NCI-H128 (cell line): ENCODE results near the gene LHX8.
"Not testable (repeated sequence)": the region's sequence is repeated elsewhere in the genome, so short reads cannot be mapped to it uniquely, and the experiment has no call there.

Experiments
- DNase-seq: peaks from one replicate; lab custom pipeline; 2025; ENCODE audit not compliant: unreplicated experiment; lab: John Stamatoyannopoulos, UW

The LHX8 gene

DNA sequence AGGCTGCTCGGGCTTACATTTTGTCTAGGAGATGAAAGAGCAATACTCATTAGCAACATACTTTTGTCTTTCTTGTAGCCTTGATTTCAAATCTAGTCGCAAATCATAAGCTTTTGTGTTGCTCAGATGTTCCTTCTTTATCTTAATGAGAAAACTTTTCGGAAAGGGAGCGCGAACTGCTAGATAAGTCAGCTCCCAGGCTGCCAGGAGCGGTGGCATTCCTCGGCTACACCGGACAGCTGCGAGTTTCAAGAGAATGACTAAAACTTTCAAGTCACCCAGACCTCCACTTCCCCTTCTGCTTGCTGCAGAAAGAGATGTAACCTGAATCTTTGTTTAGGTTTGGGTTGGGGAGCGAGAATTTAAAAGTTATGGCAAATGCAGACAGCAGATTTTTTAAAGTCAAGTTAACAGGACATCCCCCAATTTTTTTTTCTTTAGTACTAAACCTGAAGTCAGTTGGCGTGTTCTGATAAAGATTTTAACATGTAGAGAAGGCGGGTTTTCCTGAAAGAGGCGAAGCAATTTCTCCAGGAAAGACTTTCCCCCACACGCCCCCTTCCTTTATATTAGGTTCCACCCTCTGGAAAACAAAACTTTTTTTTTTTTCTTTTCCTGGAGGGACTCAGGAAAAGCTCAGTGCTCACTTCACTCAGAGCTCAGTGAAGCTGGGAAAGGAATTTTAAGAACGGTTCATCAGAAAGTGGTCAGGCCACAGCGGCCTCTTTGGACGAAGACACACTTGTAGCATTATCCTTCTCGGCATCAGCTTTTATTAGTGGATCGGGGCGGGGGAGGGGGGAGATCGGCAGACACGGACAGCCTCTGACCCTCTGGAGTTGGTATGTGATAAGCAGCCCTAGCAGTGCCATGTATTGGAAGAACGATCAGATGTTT lies at the start of gene LHX8:
TSS of gene LHX8 (plus strand) at position 639 of the 897 bp plus-strand sequence. CDS start 2,227 bp downstream, outside the sequence.
- DNase-seq, result no peak

DNA sequence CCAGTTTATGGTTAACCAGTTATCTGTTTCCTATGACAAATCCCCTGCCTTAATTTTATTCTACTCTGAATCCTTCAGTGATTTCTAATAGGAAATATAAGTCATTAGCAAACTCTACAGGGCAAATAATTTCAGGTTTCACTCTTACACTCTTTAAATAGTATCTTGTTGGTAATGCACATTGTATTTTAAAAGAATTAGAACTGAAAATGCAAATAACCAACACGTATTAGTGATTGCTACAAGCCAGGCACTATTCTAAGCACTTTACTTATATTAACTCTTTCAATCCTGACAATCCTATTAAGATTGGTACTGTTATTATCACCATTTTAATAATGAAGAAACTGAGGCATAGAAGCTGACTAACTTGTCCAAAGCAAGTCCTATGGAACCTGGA lies 48.3 kb upstream of the LHX8 start:
- DNase-seq, result no peak

DNA sequence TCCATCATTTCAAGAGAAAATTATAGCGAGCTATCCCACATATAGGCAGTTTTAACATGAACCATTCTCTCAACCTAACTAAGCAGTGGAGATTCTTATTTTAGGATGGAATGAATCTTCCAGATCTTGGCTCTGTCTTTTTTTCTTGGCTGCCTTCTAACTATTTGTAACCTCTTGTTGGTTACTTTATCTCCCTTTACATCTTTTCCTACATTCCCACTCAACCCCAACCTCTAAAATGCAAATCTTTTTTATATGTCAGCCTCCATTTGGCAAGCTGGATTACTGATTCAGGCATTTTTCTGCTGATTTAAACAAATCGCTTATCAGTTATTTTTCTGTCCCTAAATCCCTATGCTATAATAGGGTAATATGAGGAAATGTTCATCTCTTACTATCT lies 46.9 kb upstream of the LHX8 start:
- DNase-seq, result no peak

- DNase-seq, result no peak
These were observed 42.0 kb upstream of the LHX8 start for GRCh38 chr1:75092141-75092540.

DNA sequence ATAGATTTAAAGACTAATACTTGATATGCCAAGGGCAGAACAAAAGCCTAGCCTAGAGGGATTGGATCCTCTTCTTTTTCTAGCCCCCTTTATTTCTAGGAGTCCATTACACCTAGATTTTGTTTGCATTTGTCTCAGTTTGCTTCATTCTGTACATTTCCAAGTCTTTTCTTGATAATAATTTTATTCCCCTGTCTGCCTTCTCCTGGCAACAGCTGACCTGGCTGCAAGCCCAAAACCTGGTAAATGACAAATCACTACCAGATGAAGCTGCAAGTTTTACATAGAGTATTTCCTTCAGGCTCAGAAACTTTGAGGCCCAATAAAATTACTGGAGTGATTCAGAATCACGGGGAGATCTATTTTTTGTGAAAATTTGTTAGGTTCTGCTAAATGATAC lies 36.5 kb upstream of the LHX8 start:
- DNase-seq, result no peak

DNA sequence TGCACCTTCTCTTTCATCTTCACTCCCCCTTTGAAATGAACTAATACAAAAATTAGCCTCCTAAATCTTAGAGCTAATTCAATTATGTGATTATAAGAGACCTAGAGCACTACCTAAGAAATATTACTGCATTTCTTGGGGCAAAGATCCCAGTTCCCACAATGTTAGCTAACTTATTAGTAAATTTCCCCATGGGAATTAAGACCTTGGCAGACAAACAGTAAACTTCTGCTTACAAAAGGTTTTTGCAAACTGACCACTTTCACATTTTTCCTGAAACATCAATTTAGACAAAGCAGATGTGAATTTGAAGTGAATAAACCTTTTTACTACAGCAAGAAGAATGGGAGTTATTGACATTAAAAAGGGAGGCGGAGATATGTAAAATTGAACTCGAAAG lies 34.6 kb upstream of the LHX8 start:
- no peak for DNase-seq

- DNase-seq, result no peak
These were observed 33.6 kb upstream of the LHX8 start for GRCh38 chr1:75100481-75101092.

DNA sequence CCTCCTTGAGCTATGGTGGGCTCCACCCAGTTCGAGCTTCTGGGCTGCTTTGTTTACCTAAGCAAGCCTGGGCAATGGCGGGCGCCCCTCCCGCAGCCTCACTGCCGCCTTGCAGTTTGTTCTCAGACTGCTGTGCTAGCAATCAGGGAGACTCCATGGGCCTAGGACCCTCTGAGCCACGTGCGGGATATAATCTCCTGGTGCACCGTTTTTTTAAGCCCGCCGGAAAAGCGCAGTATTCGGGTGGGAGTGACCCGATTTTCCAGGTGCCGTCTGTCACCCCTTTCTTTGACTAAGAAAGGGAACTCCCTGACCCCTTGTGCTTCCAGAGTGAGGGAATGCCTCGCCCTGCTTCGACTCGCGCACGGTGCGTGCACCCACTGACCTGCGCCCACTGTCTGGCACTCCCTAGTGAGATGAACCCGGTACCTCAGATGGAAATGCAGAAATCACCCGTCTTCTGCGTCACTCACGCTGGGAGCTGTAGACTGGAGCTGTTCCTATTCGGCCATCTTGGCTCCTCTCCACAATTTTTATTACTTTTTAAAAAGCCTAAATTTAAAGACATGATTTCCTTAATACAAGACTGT lies 21.7 kb upstream of the LHX8 start:
- DNase-seq, result not testable (repeated sequence)

DNA sequence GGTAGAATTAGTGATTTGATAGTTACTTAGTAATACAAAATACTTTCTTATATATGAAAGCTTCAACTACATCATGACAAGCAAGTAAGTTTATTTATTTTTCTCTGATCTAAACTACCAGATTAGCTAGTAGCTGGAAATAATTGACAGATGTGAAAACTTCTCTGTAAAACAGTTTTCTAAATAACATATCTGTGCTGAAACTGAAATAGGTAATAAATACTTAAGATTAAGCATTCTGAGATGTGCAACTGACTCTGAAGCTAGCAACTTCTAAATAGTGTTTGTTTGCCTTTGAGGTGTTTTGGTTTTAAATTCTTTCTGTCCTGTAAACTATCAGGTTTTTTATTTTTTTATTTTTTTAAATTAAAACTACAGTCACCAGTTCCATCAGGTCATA lies 18.5 kb upstream of the LHX8 start:
- DNase-seq, result no peak

DNA sequence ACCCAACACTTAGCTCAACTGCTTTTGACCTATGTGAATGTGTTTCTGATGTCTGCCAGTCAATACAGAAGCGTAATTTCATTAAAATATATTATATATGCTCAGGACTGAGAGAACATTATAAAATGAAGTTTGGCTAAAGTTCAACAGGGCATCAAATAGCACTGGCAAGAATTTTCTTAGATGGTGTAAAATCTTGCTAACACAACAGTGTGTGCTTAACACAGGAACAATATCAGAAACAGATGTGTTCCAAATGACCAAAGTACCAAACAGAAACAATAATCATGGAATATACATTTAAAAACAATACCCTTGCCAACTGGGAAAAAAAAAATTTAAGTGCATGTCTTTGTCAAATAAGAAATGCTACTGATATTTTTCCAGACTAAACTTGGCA lies 10.4 kb upstream of the LHX8 start:
- no peak for DNase-seq

DNA sequence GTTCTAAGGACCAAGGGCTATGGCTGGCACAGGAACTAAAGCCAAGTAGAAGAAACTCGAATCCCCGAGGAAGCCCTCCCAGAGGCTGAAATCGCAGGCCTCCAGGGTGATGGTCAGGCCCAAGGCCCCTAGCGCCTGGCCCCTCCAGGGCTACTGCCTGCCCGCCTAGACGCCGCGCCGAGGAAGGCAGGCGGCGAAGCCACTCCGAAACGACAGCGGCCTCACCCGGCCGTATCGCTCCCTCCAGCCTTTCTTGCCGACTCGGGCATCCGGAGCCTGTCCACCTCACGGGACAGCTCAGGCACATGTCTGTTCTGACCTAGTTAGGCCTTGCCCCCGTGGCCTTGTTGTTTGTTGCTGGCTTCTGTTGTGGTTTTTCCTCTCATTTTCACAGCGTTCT lies 9.7 kb upstream of the LHX8 start:
- DNase-seq, result no peak

DNA sequence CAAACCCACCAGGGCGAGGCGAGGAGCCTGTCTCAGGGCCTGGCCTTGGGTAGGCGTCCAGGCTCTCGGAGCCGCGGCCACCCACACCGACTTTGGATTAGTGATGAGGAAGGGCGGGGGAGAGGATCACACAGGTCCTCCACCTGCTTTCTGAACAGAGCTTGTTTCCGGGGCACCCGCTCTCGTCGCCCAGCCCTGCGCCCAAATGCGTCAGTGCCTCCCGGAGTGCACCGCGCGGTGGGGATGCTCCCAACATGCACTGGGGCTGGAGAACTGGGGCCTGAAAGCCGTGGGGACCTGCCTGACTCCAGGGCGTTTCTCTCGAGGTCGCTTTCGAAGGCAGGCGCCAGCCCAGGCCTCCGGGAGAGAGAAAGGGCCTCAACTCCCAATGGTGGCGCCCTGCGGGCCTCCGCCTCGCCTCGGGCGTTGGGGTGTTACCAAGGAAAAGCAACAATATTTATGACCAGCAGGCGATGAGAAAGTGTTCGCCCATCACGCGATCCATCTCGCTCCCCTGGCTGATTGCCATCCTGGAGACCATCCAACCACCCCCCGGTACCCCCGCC lies 8.9 kb upstream of the LHX8 start:
- no peak for DNase-seq

GRCh38 chr1:75126611-75127101 lies 7.5 kb upstream of the LHX8 start:
- no peak for DNase-seq

DNA sequence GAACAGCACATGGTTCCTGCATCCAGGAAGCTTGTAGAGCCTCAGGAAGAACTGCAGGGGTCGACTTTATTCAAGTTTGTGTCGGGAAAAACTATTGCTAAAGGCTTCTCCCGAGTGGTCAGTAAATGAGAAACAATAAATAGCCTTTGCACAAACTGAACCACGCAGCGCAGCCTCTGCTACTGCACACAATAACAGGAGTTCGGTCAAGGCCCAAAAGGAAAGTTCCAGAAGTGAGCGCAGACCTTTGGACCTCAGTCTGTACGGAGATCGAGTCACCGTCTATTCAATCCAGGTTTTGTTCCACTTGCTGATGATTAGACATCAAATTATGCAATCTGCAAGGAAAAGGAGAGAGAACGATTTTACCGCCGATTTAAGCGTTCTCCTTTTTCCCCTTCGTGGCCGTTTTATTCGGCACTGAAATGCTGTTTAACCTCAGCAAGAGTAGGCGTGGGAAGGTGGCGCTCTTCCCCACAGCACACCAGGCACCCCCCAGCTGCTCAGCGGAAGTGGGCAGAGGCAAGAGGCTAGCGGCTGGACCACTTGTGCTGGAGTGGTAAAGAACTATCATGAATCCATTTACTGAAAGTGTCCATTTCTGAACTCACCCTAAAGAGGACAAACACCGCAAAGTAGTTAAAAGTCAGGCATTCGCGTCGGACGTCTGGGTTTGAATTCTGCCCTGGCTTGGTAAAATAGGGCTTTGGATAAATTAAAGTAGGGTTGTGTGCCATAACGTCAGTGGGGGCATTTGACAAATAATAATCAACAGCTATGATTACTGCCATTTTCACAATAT lies 6.1 kb upstream of the LHX8 start:
- no peak for DNase-seq

DNA sequence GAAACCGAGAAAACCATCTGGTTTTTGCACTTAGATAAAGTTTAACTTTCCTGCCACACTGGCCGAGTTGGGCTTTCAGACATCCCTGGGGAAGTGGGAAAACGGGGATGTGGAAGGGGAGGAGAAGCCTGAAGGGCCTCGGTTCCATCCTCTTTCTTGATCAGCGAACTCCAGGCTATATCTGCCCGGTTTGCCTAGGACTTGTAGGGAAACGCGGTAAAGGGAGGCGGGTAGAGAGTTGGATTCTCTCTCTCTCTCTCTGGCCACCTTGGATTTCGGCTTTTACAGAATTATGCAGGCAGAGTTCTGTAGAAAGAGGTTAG lies 4.6 kb upstream of the LHX8 start:
- DNase-seq, result no peak

GRCh38 chr1:75129983-75130789 lies 4.0 kb upstream of the LHX8 start:
- DNase-seq, result no peak

- DNase-seq, result no peak
These were observed 3.2 kb upstream of the LHX8 start for GRCh38 chr1:75130865-75131564.

- DNase-seq, result no peak
These were observed 2.5 kb upstream of the LHX8 start for GRCh38 chr1:75131565-75132241.

- no peak for DNase-seq
These were observed 1.9 kb upstream of the LHX8 start for GRCh38 chr1:75132242-75132811.
